ENCODE data around the gene RUSF1.

The RUSF1 gene

GRCh38 chr16:31441956-31442355, 66.2 kb downstream of the RUSF1 start:
- TF ChIP-seq CTCF (IDR thresholded peaks at IDR 0.05; ENCODE audit: low read depth, low read length, missing control alignments), result no peak
- no peak for DNase-seq (ENCODE audit: low read depth)
- no peak overlapping the region; the same call in 1 of the 2 replicates for H3K4me3 ChIP-seq (ENCODE audit: low read depth, low read length)

- no peak overlapping the region for H3K4me3 ChIP-seq (ENCODE audit: low read depth, low read length)
- TF ChIP-seq CTCF (IDR thresholded peaks at IDR 0.05; ENCODE audit: low read depth, low read length, missing control alignments), result no peak
- no peak for DNase-seq (ENCODE audit: low read depth)
These were observed 67.5 kb downstream of the RUSF1 start for GRCh38 chr16:31440516-31441184.

- DNase-seq (ENCODE audit: low read depth), result no peak
- no peak for TF ChIP-seq CTCF (IDR thresholded peaks at IDR 0.05; ENCODE audit: low read depth, low read length, missing control alignments)
- H3K4me3 ChIP-seq (ENCODE audit: low read depth, low read length), result no peak overlapping the region
These were observed 68.7 kb downstream of the RUSF1 start for GRCh38 chr16:31439519-31439918.

All from GM12864 (cell line).